ENCODE measurements around the gene TFF1.

TFF1 gene

GRCh38 chr21:42314616-42315295, 51.6 kb downstream of the TFF1 start:
- DNase-seq = no peak

- no peak for DNase-seq
Observed at GRCh38 chr21:42313501-42313969, 52.8 kb downstream of the TFF1 start.

GRCh38 chr21:42312626-42313104, 53.7 kb downstream of the TFF1 start:
- no peak for DNase-seq

Data from stimulated activated CD4-positive, alpha-beta T cell treated with anti-CD3 and anti-CD28 coated beads, Interleukin-2, amount 100 ng/mL, for 24 hours (primary cell).